Measurements from ENCODE around the gene ZP3.
"Not testable (repeated sequence)": the region's sequence is repeated elsewhere in the genome, so short reads cannot be mapped to it uniquely, and the experiment has no call there.

Gene ZP3

GRCh38 chr7:76443846-76444245, 19.1 kb downstream of the ZP3 start:
- not testable (repeated sequence) for H3K9ac ChIP-seq (ENCODE audit: low read depth, low read length); H3K4me1 ChIP-seq (ENCODE audit: insufficient read depth, low read length); H3K9me3 ChIP-seq (ENCODE audit: control insufficient read depth, insufficient read depth, low read length); H3K36me3 ChIP-seq (ENCODE audit: insufficient read depth, low read length)

DNA sequence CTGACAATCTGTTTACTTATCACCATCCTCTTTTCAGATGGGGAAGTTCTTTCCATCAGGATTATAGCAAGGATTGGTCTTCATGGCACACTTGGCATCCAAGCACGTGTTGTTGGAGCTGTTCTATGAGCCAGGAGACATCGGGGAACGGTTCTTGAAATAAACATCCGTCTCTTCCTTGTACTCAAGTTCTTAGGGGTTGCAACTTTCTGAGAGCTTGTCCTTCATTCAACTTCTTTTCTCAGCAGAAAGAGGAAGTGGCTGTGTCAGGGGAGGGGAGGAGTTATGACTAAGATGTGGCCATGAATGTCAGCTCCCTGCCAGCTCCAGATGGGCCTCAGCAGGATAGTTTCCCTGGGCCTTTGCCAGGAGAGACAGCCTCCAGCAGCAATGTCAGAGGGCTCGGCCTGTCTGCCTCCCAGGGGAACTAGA, 20.8 kb downstream of the ZP3 start:
- H3K9me3 ChIP-seq (ENCODE audit: control insufficient read depth, insufficient read depth, low read length); H3K36me3 ChIP-seq (ENCODE audit: insufficient read depth, low read length); H3K4me1 ChIP-seq (ENCODE audit: insufficient read depth, low read length); H3K9ac ChIP-seq (ENCODE audit: low read depth, low read length): not testable (repeated sequence)

GRCh38 chr7:76457017-76457416, 32.3 kb downstream of the ZP3 start:
- H3K9me3 ChIP-seq (ENCODE audit: control insufficient read depth, insufficient read depth, low read length); H3K4me1 ChIP-seq (ENCODE audit: insufficient read depth, low read length); H3K36me3 ChIP-seq (ENCODE audit: insufficient read depth, low read length); H3K9ac ChIP-seq (ENCODE audit: low read depth, low read length): not testable (repeated sequence)

DNA sequence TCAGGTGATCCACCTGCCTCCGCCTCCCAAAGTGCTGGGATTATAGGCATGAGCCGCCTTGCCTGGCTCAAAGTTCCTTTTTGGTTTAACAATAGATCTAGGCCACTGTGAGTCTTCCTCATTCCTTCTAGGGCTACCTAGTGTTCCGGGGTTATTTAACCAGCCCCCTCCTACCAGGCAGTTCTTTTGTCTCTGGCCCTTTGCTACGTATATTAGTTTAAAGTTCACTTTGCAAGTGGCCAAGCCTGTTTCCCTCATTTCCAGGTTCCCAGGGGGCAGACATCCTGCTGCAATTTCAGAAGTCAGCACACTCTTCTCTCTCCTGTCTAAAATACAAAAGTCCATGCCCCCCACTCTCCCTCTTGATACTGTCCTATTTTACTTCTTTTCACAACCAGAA, 33.8 kb downstream of the ZP3 start:
- H3K36me3 ChIP-seq (ENCODE audit: insufficient read depth, low read length); H3K4me1 ChIP-seq (ENCODE audit: insufficient read depth, low read length); H3K9ac ChIP-seq (ENCODE audit: low read depth, low read length); H3K9me3 ChIP-seq (ENCODE audit: control insufficient read depth, insufficient read depth, low read length): not testable (repeated sequence)

DNA sequence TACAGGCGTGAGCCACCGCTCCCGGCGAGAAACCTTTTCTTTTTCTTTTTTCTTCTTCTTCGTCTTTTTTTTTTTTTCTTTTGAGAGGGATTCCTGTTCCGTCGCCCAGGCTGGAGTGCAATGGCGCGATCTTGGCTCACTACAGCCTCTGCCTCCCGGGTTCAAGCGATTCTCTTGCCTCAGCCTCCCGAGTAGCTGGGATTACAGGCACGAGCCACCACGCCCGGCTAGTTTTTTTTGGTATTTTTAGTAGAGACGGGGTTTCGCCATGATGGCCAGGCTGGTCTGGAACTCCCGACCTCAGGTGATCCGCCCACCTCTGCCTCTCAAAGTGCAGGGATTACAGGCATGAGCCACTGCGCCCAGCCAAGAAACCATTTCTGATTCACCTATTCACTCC, 36.0 kb downstream of the ZP3 start:
- H3K9me3 ChIP-seq (ENCODE audit: control insufficient read depth, insufficient read depth, low read length); H3K9ac ChIP-seq (ENCODE audit: low read depth, low read length): not testable (repeated sequence)

DNA sequence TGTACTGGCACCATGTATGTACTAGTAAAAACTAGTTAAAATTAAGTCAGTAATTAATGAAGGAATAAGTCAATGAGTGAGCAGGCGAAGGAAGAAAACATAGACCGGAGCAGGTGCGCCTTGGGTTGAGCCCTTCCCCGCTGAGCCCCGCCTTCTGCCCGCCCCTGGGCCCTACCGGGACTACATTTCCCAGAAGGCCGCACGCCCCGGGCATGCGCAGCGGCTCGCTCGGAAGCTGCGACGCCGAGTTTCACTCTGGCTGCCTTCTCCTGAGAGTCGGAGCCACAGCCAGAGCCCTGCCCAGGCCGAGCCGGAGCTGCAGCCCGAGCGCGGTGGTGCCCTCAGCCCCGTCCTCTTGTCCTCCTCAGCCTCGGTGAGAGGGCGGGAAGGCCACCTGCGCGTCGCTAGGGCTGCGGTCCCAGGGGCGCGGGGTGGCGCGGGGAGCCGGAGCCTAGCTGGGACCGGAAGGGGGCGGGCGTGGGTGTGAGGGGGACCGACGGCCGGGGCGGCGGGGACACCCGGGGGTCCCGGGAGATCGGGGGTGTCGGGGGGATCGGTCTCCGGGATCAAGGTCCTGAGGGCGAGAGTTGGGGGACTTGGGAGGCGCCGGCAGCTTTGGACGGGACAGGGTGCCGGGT, 36.8 kb downstream of the ZP3 start, which contains the start of gene DTX2:
TSS of gene DTX2 (plus strand) at position 246 of the 638 bp plus-strand sequence. CDS start 18,801 bp downstream, outside the sequence.
- H3K4me1 ChIP-seq (ENCODE audit: insufficient read depth, low read length); H3K36me3 ChIP-seq (ENCODE audit: insufficient read depth, low read length); H3K9me3 ChIP-seq (ENCODE audit: control insufficient read depth, insufficient read depth, low read length): not testable (repeated sequence)
- peak within 1 kb of the TSS; percentile 40; the same call in 1 of the 2 replicates for H3K9ac ChIP-seq (ENCODE audit: low read depth, low read length)

More for the DNA sequence above, 36.0 kb downstream of the ZP3 start:
- H3K36me3 ChIP-seq (ENCODE audit: insufficient read depth, low read length); H3K4me1 ChIP-seq (ENCODE audit: insufficient read depth, low read length): not testable (repeated sequence)

- H3K9ac ChIP-seq (ENCODE audit: low read depth, low read length); H3K36me3 ChIP-seq (ENCODE audit: insufficient read depth, low read length); H3K9me3 ChIP-seq (ENCODE audit: control insufficient read depth, insufficient read depth, low read length); H3K4me1 ChIP-seq (ENCODE audit: insufficient read depth, low read length): not testable (repeated sequence)
These were observed 37.6 kb downstream of the ZP3 start for GRCh38 chr7:76462271-76462882.

GRCh38 chr7:76464959-76465358, 40.2 kb downstream of the ZP3 start:
- H3K36me3 ChIP-seq (ENCODE audit: insufficient read depth, low read length); H3K9ac ChIP-seq (ENCODE audit: low read depth, low read length); H3K4me1 ChIP-seq (ENCODE audit: insufficient read depth, low read length); H3K9me3 ChIP-seq (ENCODE audit: control insufficient read depth, insufficient read depth, low read length): not testable (repeated sequence)

- H3K36me3 ChIP-seq (ENCODE audit: insufficient read depth, low read length); H3K9ac ChIP-seq (ENCODE audit: low read depth, low read length); H3K4me1 ChIP-seq (ENCODE audit: insufficient read depth, low read length); H3K9me3 ChIP-seq (ENCODE audit: control insufficient read depth, insufficient read depth, low read length): not testable (repeated sequence)
These were observed 41.2 kb downstream of the ZP3 start for GRCh38 chr7:76465950-76466349.

DNA sequence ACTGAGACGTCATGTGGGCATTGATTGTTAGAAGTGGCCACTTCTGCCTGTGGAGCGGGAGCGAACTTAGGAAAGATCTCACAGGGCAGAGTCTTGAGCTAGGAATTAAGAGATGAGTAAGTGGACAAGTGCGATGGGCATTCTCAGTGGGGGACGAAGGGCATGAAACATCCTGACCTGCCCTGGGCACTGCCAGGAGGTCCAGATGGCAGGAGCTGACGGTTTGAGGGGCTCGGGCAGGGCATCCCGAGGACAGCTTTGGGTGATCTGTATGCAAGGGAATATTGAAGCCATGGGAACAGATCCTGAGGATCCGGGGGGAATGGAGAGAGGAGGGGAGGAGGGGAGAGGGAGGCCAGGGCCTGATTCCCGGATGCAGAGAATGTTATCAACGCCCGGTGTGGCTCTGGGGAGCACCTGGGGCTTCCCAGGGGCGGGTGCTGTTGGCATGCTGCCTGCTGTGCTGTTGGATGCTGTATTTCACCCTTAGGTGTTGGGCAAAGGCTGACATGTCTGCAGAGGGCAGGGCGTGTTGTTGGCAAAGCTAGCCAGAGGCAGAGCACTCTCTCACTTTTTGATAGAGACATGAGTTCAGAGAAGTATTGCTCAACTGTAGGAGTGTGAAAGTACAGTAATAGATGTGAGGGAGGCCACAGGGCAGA, 43.1 kb downstream of the ZP3 start:
- H3K9me3 ChIP-seq (ENCODE audit: control insufficient read depth, insufficient read depth, low read length); H3K36me3 ChIP-seq (ENCODE audit: insufficient read depth, low read length); H3K9ac ChIP-seq (ENCODE audit: low read depth, low read length); H3K4me1 ChIP-seq (ENCODE audit: insufficient read depth, low read length): not testable (repeated sequence)

DNA sequence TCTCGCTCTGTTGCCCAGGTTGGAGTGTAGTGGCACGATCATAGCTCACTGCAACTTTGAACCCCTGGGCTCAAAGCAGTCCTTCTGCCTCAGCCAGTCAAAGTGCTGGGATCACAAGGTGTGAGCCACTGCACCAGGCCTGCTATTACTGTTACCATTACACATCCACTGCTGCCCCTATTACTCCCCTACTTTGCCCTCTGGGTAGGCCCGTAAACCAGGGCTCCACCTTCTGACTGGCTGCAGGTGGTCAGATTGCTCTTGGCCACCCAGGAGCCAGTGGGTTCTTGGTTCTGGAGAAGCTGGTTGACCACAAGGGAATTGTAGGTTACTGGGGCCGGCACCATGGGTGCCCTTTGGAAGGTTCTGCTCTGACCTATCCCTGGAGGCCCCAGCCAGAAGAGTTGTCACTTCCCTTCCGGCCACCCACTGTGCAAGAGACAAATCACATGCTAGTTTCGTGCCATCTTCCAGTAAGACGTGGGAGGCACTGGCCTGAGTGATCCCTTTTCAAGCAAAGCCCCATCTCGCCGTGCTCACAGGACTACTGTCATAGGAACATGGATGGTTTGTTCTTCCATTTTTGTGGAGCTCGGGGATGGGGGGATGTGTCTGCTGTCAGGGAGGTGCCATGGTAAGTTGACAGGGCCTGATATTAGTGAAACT, 46.9 kb downstream of the ZP3 start:
- not testable (repeated sequence) for H3K36me3 ChIP-seq (ENCODE audit: insufficient read depth, low read length); H3K9ac ChIP-seq (ENCODE audit: low read depth, low read length); H3K4me1 ChIP-seq (ENCODE audit: insufficient read depth, low read length); H3K9me3 ChIP-seq (ENCODE audit: control insufficient read depth, insufficient read depth, low read length)

DNA sequence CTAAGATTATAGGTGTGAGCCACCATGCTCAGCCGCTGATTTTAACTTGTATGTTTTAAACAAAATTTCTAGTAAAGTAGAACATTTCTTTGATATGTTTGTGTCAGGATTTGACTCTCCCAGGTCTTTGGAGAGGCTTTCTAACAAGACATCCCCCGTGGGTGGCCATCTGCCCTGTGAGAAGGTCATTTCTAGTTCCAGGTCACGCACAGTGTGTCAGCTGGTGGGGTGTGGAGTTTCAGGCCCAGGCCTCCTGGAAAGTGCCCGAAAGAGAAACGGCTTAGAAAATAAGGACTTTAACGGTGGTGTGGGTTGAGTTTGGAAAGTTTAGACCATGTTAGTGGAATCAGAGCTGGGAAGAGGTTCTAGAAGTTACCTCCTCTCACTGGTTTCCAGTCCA, 48.3 kb downstream of the ZP3 start:
- H3K4me1 ChIP-seq (ENCODE audit: insufficient read depth, low read length); H3K36me3 ChIP-seq (ENCODE audit: insufficient read depth, low read length); H3K9ac ChIP-seq (ENCODE audit: low read depth, low read length); H3K9me3 ChIP-seq (ENCODE audit: control insufficient read depth, insufficient read depth, low read length): not testable (repeated sequence)

- H3K36me3 ChIP-seq (ENCODE audit: insufficient read depth, low read length); H3K4me1 ChIP-seq (ENCODE audit: insufficient read depth, low read length); H3K9ac ChIP-seq (ENCODE audit: low read depth, low read length); H3K9me3 ChIP-seq (ENCODE audit: control insufficient read depth, insufficient read depth, low read length): not testable (repeated sequence)
These were observed 51.5 kb downstream of the ZP3 start for GRCh38 chr7:76476280-76476679.

DNA sequence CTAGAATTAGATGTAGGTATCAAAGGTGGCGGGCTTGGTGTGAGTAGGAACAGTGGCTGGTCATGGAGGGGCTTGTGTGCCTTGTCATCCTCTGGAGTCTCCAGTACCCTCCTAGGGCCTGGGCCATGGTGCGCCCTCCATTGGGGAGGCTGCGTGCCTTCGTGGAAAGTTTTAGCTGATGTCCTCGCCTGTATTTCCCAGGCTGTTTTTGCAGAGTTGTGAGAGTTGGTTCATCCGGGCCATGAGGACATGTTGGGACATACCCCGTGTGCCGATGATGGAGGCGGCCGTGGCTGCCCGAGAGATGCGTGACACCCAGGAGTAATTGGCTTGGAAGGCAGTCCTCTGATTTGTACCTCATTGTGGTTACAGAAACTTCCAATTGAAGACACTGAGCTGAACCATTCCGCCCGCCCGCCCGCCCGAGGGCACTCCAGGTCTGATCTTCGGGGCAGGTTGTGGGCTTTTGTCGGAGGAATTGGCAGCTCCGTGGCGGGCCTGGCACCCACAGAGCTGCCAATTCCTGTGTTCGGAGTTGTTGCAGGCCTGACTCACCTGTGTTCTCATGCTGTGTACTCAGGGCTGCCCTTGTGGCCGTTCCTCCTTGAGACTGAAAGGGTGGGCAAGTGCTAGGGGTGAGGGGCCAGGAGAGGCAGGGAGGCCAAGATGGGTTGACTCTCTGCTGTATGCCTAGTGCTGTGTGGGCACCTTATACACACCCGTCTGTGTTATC, 52.2 kb downstream of the ZP3 start:
- H3K9me3 ChIP-seq (ENCODE audit: control insufficient read depth, insufficient read depth, low read length); H3K36me3 ChIP-seq (ENCODE audit: insufficient read depth, low read length); H3K4me1 ChIP-seq (ENCODE audit: insufficient read depth, low read length); H3K9ac ChIP-seq (ENCODE audit: low read depth, low read length): not testable (repeated sequence)
